ENCODE results near the gene CD163L1. TPM values are rescaled to one million over a fixed set of nuclear protein-coding genes. Genes with fewer than 3 reads are reported as not detected.

Gene CD163L1
- total RNA-seq, 2 donors from 2014 or later: under 0.01 to 1.6 TPM

DNA sequence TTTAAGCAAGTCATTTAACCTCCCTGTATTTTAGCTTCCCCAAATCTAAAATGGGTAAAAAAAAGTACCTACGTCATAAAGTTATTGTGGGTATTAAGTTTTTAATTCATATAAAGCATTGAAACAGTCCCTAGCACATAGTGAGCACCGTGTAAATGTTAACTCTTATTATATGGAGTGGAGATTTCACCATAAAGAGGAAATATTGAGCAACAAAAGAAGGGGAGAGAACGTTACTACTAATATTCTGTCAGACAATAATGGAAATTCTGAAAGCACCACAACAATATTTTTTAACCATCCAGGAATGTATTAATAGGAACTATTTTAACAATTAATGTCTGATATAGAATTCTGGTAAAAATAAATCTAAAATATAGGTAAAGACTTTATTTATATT, 7.8 kb upstream of the CD163L1 start:
- H3K36me3 ChIP-seq (replicated peaks in 1 of 2; ENCODE audit: insufficient read depth in 1 of 2, low read depth in 2 of 2): no peaks in the 10 kb centered on the region
- no peaks in the 10 kb centered on the region for H3K27me3 ChIP-seq
- H3K27ac ChIP-seq: no peak overlapping the region
- H3K4me3 ChIP-seq: no peak overlapping the region
- 46 to 63% methylated on average over 3 of the region's 3 CpGs for WGBS, 2 donors
- ATAC-seq (no peak), DNase-seq (no peak)
- H3K9me3 ChIP-seq: no peaks in the 10 kb centered on the region
- TF ChIP-seq POLR2A (IDR thresholded peaks at IDR 0.05): no peak
- TF ChIP-seq, protein P1, sequence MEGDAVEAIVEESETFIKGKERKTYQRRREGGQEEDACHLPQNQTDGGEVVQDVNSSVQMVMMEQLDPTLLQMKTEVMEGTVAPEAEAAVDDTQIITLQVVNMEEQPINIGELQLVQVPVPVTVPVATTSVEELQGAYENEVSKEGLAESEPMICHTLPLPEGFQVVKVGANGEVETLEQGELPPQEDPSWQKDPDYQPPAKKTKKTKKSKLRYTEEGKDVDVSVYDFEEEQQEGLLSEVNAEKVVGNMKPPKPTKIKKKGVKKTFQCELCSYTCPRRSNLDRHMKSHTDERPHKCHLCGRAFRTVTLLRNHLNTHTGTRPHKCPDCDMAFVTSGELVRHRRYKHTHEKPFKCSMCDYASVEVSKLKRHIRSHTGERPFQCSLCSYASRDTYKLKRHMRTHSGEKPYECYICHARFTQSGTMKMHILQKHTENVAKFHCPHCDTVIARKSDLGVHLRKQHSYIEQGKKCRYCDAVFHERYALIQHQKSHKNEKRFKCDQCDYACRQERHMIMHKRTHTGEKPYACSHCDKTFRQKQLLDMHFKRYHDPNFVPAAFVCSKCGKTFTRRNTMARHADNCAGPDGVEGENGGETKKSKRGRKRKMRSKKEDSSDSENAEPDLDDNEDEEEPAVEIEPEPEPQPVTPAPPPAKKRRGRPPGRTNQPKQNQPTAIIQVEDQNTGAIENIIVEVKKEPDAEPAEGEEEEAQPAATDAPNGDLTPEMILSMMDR (IDR thresholded peaks at IDR 0.05): no peak
- H3K4me1 ChIP-seq: no peaks in the 10 kb centered on the region
- intact Hi-C loops (cut with DNase I): loop anchor here (10.0 kb wide), 1 partner anchor 227 kb away; no protein-coding TSS in a partner anchor

DNA sequence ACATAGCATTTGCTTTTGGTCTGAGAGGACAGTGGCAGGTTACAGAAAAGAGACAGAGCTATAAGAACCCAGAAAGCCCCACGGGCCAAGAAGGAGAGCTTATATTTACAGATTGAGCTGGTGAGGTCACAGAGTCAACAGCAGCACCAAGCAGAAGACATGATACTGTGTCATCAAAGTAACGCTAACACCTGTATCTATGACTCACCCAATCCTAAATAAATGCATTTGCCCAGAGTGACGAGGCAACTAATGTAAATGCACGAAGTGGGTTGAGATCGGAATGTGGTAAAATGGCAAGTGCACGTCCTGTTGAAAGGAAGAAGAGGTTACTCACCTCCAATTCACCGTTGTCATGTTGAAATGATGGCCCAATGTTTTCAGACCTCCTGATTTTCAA, 6.7 kb upstream of the CD163L1 start:
- Histone ChIP-seq H3K27me3 (no peaks in the 10 kb centered on the region), H3K4me3 (no peak overlapping the region), H3K36me3 (replicated peaks in 1 of 2; ENCODE audit: insufficient read depth in 1 of 2, low read depth in 2 of 2) (no peaks in the 10 kb centered on the region), H3K4me1 (no peaks in the 10 kb centered on the region), H3K27ac (no peak overlapping the region), H3K9me3 (no peaks in the 10 kb centered on the region)
- ATAC-seq (no peak), DNase-seq (no peak)
- no peak for TF ChIP-seq POLR2A (IDR thresholded peaks at IDR 0.05)
- TF ChIP-seq, protein P1 (IDR thresholded peaks at IDR 0.05): no peak
- intact Hi-C loops (cut with DNase I): loop anchor here (10.0 kb wide), 1 partner anchor 226 kb away; no protein-coding TSS in a partner anchor
- 57 to 63% methylated on average over 7 of the region's 7 CpGs for WGBS, 2 donors

DNA sequence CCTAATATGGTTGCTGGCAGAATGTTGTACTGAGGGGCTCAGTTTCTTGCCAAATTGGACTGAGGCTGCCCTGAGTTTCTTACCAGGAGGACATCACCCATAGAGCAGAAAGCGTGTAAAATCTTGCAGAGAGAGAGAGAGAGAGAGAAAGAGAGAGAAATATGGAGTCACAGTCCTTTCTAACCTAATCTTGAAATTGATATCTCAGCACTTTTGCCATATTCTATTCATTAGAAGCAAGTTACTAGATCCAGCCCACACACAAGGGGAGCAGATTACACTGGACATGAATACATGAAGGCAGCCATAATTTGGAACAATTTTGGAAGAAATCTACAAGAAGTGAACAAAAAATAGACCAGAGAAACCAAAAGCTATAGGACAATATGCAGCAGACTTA, 4.1 kb upstream of the CD163L1 start:
- intact Hi-C loops (cut with DNase I): no loop called here
- Histone ChIP-seq H3K4me3 (no peak overlapping the region), H3K36me3 (replicated peaks in 1 of 2; ENCODE audit: insufficient read depth in 1 of 2, low read depth in 2 of 2) (no peaks in the 10 kb centered on the region), H3K27me3 (no peaks in the 10 kb centered on the region), H3K9me3 (no peaks in the 10 kb centered on the region), H3K27ac (no peak overlapping the region), H3K4me1 (no peaks in the 10 kb centered on the region)
- ATAC-seq (no peak), DNase-seq (no peak)
- no peak for TF ChIP-seq POLR2A (IDR thresholded peaks at IDR 0.05)
- TF ChIP-seq, protein P1 (IDR thresholded peaks at IDR 0.05): no peak
- 67 to 81% methylated on average over 1 of the region's 1 CpG for WGBS, 2 donors

DNA sequence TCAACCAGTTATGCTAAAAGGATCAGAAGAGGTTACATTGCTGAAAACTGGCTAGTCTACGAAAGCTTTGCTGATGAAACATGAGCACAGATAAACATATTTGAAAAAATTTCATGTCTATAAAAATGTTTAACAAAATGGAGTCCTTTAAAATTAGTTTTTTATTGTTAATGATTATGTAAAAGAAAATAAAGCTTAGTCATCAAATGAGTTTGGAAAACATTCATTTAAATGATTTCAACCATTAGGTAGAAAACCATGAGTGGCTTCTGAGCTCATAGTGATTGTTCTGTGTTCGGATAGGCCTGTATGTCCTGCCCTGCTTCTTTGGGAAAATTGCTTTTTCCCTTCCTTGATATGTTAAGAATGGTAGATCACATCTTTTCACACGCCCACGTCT, 584 bp upstream of the CD163L1 start:
- intact Hi-C loops (cut with DNase I): no loop called here
- WGBS, 2 donors: 74 to 80% methylated on average over 4 of the region's 4 CpGs
- DNase-seq (no peak), ATAC-seq (no peak)
- H3K36me3 ChIP-seq (replicated peaks in 1 of 2; ENCODE audit: insufficient read depth in 1 of 2, low read depth in 2 of 2): no peaks in the 10 kb centered on the region
- H3K27ac ChIP-seq: no peak overlapping the region
- no peaks in the 10 kb centered on the region for H3K27me3 ChIP-seq
- no peak overlapping the region for H3K4me3 ChIP-seq
- no peaks in the 10 kb centered on the region for H3K9me3 ChIP-seq
- no peaks in the 10 kb centered on the region for H3K4me1 ChIP-seq
- TF ChIP-seq, protein P1 (IDR thresholded peaks at IDR 0.05): no peak
- TF ChIP-seq POLR2A (IDR thresholded peaks at IDR 0.05): no peak

DNA sequence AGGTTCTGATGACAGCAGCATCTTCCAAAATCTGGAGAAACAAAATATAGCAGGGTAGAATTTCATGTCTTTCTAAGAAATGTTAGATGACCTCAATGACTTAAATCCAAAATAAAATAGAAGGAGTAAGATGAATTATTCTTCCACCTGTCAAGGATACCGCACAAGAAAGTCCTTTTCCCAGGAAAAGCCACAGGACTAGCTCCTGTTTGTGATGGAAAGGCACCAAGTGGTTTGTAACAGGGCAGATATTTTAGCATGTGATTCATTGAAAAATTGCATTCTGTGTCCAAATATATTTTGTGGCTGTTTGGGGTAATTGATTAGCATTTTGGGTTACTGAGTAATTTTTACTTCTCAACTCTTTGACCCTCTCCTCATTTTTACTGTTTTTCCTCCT, 2.7 kb downstream of the CD163L1 start:
- Histone ChIP-seq H3K4me1 (no peaks in the 10 kb centered on the region), H3K36me3 (replicated peaks in 1 of 2; ENCODE audit: insufficient read depth in 1 of 2, low read depth in 2 of 2) (no peaks in the 10 kb centered on the region), H3K27ac (no peak overlapping the region), H3K4me3 (no peak overlapping the region), H3K9me3 (no peaks in the 10 kb centered on the region), H3K27me3 (no peaks in the 10 kb centered on the region)
- intact Hi-C loops (cut with DNase I): no loop called here
- TF ChIP-seq POLR2A (IDR thresholded peaks at IDR 0.05): no peak
- TF ChIP-seq, protein P1 (IDR thresholded peaks at IDR 0.05): no peak
- DNase-seq: no peak
- no peak for ATAC-seq
- 80 to 86% methylated on average over 1 of the region's 1 CpG for WGBS, 2 donors

All from body of pancreas (tissue), 4 donors.